Cerebellar cortex (tissue), 1 donor: ENCODE results near the gene SDC1.
"Not testable (repeated sequence)": the region's sequence is repeated elsewhere in the genome, so short reads cannot be mapped to it uniquely, and the experiment has no call there.

Source experiments
- DNase-seq: peaks from one replicate; pipeline ENCODE4 v3.0.0-alpha.2; 2015; ENCODE audit warnings: low spot score

The SDC1 gene

GRCh38 chr2:20224716-20225293 lies at the start of gene SDC1:
Gene SDC1 (minus strand): TSS chr2:20225130. CDS start chr2:20224867, 263 bp downstream.
- DNase-seq, result peak; percentile 38

GRCh38 chr2:20273042-20273441 lies 48.1 kb upstream of the SDC1 start:
- DNase-seq, result no peak

GRCh38 chr2:20268317-20268716 lies 43.4 kb upstream of the SDC1 start:
- not testable (repeated sequence) for DNase-seq

GRCh38 chr2:20267529-20267928 lies 42.6 kb upstream of the SDC1 start:
- no peak for DNase-seq

- no peak for DNase-seq
Observed at GRCh38 chr2:20264629-20265028, 39.7 kb upstream of the SDC1 start.

- DNase-seq, result no peak
Observed at GRCh38 chr2:20257411-20257810, 32.5 kb upstream of the SDC1 start.

GRCh38 chr2:20254731-20255130 lies 29.8 kb upstream of the SDC1 start:
- DNase-seq, result no peak

- no peak for DNase-seq
Observed at GRCh38 chr2:20250436-20250835, 25.5 kb upstream of the SDC1 start.

- DNase-seq, result no peak
Observed at GRCh38 chr2:20249170-20249569, 24.2 kb upstream of the SDC1 start.

- no peak for DNase-seq
Observed at GRCh38 chr2:20247084-20247483, 22.2 kb upstream of the SDC1 start.

- not testable (repeated sequence) for DNase-seq
Observed at GRCh38 chr2:20243637-20244036, 18.7 kb upstream of the SDC1 start.

- no peak for DNase-seq
Observed at GRCh38 chr2:20242727-20243377, 17.9 kb upstream of the SDC1 start.

GRCh38 chr2:20241973-20242726 lies 17.2 kb upstream of the SDC1 start:
- no peak for DNase-seq

GRCh38 chr2:20240291-20240690 lies 15.4 kb upstream of the SDC1 start:
- DNase-seq, result not testable (repeated sequence)

- no peak for DNase-seq
Observed at GRCh38 chr2:20236496-20236895, 11.6 kb upstream of the SDC1 start.

GRCh38 chr2:20235655-20236305 lies 10.8 kb upstream of the SDC1 start:
- no peak for DNase-seq

- not testable (repeated sequence) for DNase-seq
Observed at GRCh38 chr2:20234597-20234996, 9.7 kb upstream of the SDC1 start.

- DNase-seq, result no peak
Observed at GRCh38 chr2:20232837-20233207, 7.9 kb upstream of the SDC1 start.

GRCh38 chr2:20231598-20232026 lies 6.7 kb upstream of the SDC1 start:
- DNase-seq, result no peak

- no peak for DNase-seq
Observed at GRCh38 chr2:20231159-20231558, 6.2 kb upstream of the SDC1 start.

- DNase-seq, result no peak
Observed at GRCh38 chr2:20230114-20230425, 5.1 kb upstream of the SDC1 start.

GRCh38 chr2:20229322-20230113 lies 4.6 kb upstream of the SDC1 start:
- DNase-seq, result no peak
